Measurements from ENCODE around the gene PRKCG.

PRKCG gene

DNA sequence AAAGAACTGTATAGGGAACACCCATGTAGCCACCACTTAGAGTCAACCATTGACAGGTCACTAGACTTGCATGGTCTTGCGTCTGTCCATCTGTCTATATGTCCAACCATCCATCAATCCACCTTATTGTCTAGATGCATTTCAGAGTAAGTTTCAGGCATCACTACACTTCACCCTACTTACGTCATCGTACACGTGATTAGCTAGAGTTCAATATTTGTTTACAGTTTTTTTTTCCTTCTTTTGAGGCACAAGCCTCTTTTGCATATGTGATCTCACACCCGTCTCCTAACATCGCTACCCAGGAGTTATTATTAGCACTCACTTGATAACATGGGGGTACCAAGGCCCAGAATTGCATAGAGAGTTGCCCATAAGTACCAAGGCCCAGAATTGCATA lies 34.0 kb downstream of the PRKCG start:
- no peak for TF ChIP-seq CTCF (IDR thresholded peaks at IDR 0.05)

- no peak for TF ChIP-seq CTCF (IDR thresholded peaks at IDR 0.05)
These were observed 35.4 kb downstream of the PRKCG start for GRCh38 chr19:53917356-53917755.

- no peak for TF ChIP-seq CTCF (IDR thresholded peaks at IDR 0.05)
These were observed 45.7 kb downstream of the PRKCG start for GRCh38 chr19:53927739-53928138.

- no peak for TF ChIP-seq CTCF (IDR thresholded peaks at IDR 0.05)
These were observed 54.0 kb downstream of the PRKCG start for GRCh38 chr19:53936029-53936428.

GRCh38 chr19:53942001-53942786 lies 60.2 kb downstream of the PRKCG start:
- no peak for TF ChIP-seq CTCF (IDR thresholded peaks at IDR 0.05)

- no peak for TF ChIP-seq CTCF (IDR thresholded peaks at IDR 0.05)
These were observed 62.4 kb downstream of the PRKCG start for GRCh38 chr19:53944416-53944815.

DNA sequence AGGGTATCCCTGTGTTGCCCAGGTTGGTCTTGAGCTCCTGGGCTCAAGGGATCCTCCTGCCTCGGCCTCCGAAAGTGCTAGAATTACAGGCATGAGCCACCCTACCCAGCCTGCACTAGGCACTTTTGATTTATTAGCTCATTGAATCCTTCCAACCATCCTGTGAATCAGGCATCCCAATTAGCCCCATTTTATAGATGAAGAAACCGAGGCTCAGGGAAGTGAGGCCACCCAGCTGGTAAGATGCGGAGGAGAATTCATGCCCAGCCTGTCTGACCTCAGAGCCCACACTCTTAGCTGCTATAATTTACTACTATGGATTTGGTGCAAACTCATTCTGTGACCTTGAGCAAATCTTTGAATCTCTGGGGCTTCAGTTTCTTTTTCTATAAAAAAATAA lies 62.9 kb downstream of the PRKCG start:
- TF ChIP-seq CTCF (IDR thresholded peaks at IDR 0.05): no peak

GRCh38 chr19:53945441-53945840 lies 63.4 kb downstream of the PRKCG start:
- TF ChIP-seq CTCF (IDR thresholded peaks at IDR 0.05): no peak
